ENCODE measurements around the gene TNRC6B. TPM values are rescaled to one million over a fixed set of nuclear protein-coding genes. Genes with fewer than 3 reads are reported as not detected.
A peak's percentile ranks its signal among the peaks of the same experiment; 100 is the strongest.

TNRC6B gene
- total RNA-seq, 1 experiment from 2014 or later, result 50.4 TPM

DNA sequence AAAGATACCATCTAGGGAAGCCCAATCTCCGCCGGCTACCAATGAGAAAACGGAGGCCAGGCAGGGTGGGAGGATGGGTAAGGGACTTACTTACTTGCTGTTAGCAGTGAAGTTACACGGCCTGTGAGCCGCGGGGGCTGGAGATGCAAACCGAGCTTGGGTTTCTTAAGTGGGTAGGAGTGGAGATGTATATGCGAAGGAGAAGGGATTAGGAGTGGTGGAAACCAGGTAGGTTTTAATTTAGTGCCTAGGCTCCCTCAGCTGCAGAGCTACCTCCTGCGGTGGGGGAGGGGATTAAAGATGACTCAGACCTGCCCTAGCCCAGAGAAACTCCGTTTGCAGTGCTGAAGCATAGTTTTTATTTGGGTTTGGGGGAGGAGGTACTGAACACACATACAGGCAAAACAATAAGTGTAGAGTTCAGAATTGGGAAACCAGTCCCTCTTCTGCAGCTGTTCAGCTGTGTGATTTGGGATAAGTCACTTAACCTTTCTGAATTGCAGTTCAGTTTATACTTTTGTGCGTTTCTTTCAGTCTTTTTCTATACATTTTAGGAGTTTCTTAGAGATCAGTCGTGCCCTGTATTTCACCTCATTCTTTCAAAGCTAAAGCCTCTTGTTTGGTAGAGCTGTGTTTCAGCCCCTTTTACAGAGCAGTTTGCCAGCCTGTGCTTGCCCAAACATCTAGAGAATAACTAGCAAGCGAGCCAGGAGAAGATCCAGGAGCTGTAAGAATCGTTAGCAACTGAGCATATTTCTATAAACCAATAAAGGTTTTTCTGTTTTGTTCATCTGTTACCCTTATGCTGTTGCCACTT, 596 bp upstream of the TNRC6B start (continued):
- TF ChIP-seq, protein P1, sequence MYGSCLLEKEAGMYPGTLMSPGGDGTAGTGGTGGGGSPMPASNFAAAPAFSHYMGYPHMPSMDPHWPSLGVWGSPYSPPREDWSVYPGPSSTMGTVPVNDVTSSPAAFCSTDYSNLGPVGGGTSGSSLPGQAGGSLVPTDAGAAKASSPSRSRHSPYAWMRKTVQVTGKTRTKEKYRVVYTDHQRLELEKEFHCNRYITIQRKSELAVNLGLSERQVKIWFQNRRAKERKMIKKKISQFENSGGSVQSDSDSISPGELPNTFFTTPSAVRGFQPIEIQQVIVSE (CRISPR knock-in tag; IDR thresholded peaks at IDR 0.05; ENCODE audit: borderline replicate concordance), result no peak
- TF ChIP-seq, protein P2, sequence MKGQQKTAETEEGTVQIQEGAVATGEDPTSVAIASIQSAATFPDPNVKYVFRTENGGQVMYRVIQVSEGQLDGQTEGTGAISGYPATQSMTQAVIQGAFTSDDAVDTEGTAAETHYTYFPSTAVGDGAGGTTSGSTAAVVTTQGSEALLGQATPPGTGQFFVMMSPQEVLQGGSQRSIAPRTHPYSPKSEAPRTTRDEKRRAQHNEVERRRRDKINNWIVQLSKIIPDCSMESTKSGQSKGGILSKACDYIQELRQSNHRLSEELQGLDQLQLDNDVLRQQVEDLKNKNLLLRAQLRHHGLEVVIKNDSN (CRISPR knock-in tag; IDR thresholded peaks at IDR 0.05), result peak; percentile 15; the same call in 1 of the 2 replicates
- no peak for TF ChIP-seq TEAD1 (CRISPR knock-in tag; IDR thresholded peaks at IDR 0.05)
- TF ChIP-seq ZNF263 (CRISPR knock-in tag; IDR thresholded peaks at IDR 0.05; ENCODE audit: low read depth), result no peak
- no peak for TF ChIP-seq RORB (CRISPR knock-in tag; IDR thresholded peaks at IDR 0.05)
- TF ChIP-seq, protein P3, sequence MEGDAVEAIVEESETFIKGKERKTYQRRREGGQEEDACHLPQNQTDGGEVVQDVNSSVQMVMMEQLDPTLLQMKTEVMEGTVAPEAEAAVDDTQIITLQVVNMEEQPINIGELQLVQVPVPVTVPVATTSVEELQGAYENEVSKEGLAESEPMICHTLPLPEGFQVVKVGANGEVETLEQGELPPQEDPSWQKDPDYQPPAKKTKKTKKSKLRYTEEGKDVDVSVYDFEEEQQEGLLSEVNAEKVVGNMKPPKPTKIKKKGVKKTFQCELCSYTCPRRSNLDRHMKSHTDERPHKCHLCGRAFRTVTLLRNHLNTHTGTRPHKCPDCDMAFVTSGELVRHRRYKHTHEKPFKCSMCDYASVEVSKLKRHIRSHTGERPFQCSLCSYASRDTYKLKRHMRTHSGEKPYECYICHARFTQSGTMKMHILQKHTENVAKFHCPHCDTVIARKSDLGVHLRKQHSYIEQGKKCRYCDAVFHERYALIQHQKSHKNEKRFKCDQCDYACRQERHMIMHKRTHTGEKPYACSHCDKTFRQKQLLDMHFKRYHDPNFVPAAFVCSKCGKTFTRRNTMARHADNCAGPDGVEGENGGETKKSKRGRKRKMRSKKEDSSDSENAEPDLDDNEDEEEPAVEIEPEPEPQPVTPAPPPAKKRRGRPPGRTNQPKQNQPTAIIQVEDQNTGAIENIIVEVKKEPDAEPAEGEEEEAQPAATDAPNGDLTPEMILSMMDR (IDR thresholded peaks at IDR 0.05), result no peak
- TF ChIP-seq HMGA2 (CRISPR knock-in tag; IDR thresholded peaks at IDR 0.05), result no peak
- no peak for TF ChIP-seq NR1H2 (CRISPR knock-in tag; IDR thresholded peaks at IDR 0.05)
- no peak for TF ChIP-seq CREB1 (CRISPR knock-in tag; IDR thresholded peaks at IDR 0.05)
- peak; percentile 18; the same call in 1 of the 2 replicates for TF ChIP-seq FOXK1 (CRISPR knock-in tag; IDR thresholded peaks at IDR 0.05)
- 0 out of 2 replicates have a peak, but pooled peaks have one; percentile 22 for TF ChIP-seq NFE2L1 (CRISPR knock-in tag; IDR thresholded peaks at IDR 0.05)
- no peak for TF ChIP-seq ZNF121 (CRISPR knock-in tag; IDR thresholded peaks at IDR 0.05)
- TF ChIP-seq NR3C1 (CRISPR knock-in tag; conservative IDR thresholded peaks at IDR 0.05; ENCODE audit: low read depth), result no peak
- TF ChIP-seq, protein P4, sequence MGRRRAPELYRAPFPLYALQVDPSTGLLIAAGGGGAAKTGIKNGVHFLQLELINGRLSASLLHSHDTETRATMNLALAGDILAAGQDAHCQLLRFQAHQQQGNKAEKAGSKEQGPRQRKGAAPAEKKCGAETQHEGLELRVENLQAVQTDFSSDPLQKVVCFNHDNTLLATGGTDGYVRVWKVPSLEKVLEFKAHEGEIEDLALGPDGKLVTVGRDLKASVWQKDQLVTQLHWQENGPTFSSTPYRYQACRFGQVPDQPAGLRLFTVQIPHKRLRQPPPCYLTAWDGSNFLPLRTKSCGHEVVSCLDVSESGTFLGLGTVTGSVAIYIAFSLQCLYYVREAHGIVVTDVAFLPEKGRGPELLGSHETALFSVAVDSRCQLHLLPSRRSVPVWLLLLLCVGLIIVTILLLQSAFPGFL (CRISPR knock-in tag; IDR thresholded peaks at IDR 0.05; ENCODE audit: borderline replicate concordance), result no peak
- no peak for TF ChIP-seq ELF4 (CRISPR knock-in tag; IDR thresholded peaks at IDR 0.05; ENCODE audit: low read depth)
- peak; percentile 27; the same call in 1 of the 2 replicates for TF ChIP-seq SP1 (CRISPR knock-in tag; conservative IDR thresholded peaks at IDR 0.05)
- TF ChIP-seq SOX15 (CRISPR knock-in tag; IDR thresholded peaks at IDR 0.05), result no peak
- TF ChIP-seq IRF2 (CRISPR knock-in tag; IDR thresholded peaks at IDR 0.05; ENCODE audit: borderline replicate concordance, low read depth), result no peak
- peak; percentile 24; the same call in 1 of the 2 replicates for TF ChIP-seq GTF2I (CRISPR knock-in tag; conservative IDR thresholded peaks at IDR 0.05)
- no peak for TF ChIP-seq NR2C2 (CRISPR knock-in tag; IDR thresholded peaks at IDR 0.05)
- TF ChIP-seq GRHL2 (CRISPR knock-in tag; IDR thresholded peaks at IDR 0.05; ENCODE audit: insufficient replicate concordance, severe bottlenecking), result no peak
- no peak for TF ChIP-seq ZNF232 (CRISPR knock-in tag; IDR thresholded peaks at IDR 0.05)
- no peak for TF ChIP-seq ZNF671 (CRISPR knock-in tag; IDR thresholded peaks at IDR 0.05)
